ENCODE data around the gene CEACAM21.

- TF ChIP-seq POLR2A (IDR thresholded peaks at IDR 0.05; ENCODE audit: low read depth, low read length), result no peak
- no peak for TF ChIP-seq POLR2AphosphoS5 (IDR thresholded peaks at IDR 0.05; ENCODE audit: low read depth, low read length)
- TF ChIP-seq TAF1 (IDR thresholded peaks at IDR 0.05; ENCODE audit: borderline replicate concordance, low read depth, low read length), result no peak
Observed at GRCh38 chr19:41586064-41586463, 10.1 kb downstream of the CEACAM21 start.

All from GM12892 (cell line).